ENCODE measurements around the gene SPP1.

The SPP1 gene

DNA sequence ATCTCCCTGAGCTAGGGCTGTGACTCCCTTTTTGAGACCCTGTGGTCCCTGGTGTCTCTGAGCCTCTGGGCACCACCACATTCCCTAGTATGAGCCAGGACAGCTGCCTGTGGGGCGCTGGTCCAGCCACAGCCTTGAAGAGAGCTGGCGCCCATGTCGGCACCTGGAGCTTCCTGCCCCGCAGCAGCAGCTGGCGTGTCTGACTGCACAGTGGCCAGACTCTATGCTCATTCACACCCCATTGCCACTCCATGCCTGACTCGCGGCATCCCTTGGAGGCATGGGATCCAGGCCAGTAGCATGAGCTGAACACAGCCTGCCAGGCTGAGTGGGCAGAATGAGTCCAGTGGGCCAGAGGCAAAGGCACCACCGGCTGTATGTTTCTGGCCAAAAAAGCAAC is 8.3 kb upstream of the SPP1 start:
- no peaks in the 10 kb centered on the region for H3K27me3 ChIP-seq (ENCODE audit: insufficient read depth, insufficient read length)
- H3K36me3 ChIP-seq (ENCODE audit: insufficient read depth, insufficient read length, low read length), result no peaks in the 10 kb centered on the region
- TF ChIP-seq SUZ12 (IDR thresholded peaks at IDR 0.05; ENCODE audit: extremely low read depth, insufficient read depth, insufficient read length) (no peak), YY1 (IDR thresholded peaks at IDR 0.05; ENCODE audit: insufficient read depth, insufficient read length) (no peak), ZNF274 (IDR thresholded peaks at IDR 0.05; ENCODE audit: low read depth, low read length) (no peak)
- no peak for DNase-seq (ENCODE audit: low read depth, low spot score)
- no peak overlapping the region for H3K9ac ChIP-seq (ENCODE audit: insufficient read length, low read depth)
- H3K4me3 ChIP-seq (ENCODE audit: insufficient read length, low read depth), result no peak overlapping the region
- peaks cover 21% of the 10 kb centered on the region; the same call in 1 of the 2 replicates for H3K9me3 ChIP-seq (ENCODE audit: insufficient read depth, low read length)
- H3K4me1 ChIP-seq (ENCODE audit: insufficient read depth, insufficient read length), result no peaks in the 10 kb centered on the region

DNA sequence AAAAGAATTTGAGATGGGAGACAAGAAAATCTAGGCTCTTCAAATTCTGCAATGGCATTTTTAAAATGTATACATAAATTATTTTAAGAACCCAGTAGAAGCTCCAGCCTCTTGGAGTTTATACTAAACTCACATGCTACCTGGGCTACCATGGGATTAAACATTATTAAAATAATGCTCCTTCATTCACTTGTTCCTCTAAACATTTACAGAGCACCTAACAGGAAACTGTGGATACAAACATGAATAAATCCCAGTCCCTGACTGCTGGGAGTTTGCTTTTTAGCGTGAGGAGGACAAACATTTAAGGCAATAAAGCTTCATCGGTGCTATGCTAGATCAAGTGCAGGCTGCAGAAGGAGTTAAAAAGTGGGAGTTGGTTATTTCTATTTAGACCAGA is 5.4 kb upstream of the SPP1 start:
- Histone ChIP-seq H3K4me1 (ENCODE audit: insufficient read depth, insufficient read length) (no peaks in the 10 kb centered on the region), H3K36me3 (ENCODE audit: insufficient read depth, insufficient read length, low read length) (no peaks in the 10 kb centered on the region), H3K9ac (ENCODE audit: insufficient read length, low read depth) (no peak overlapping the region), H3K27me3 (ENCODE audit: insufficient read depth, insufficient read length) (no peaks in the 10 kb centered on the region), H3K9me3 (ENCODE audit: insufficient read depth, low read length) (peaks cover 21% of the 10 kb centered on the region; the same call in 1 of the 2 replicates), H3K4me3 (ENCODE audit: insufficient read length, low read depth) (no peak overlapping the region)
- no peak for DNase-seq (ENCODE audit: low read depth, low spot score)
- TF ChIP-seq ZNF274 (IDR thresholded peaks at IDR 0.05; ENCODE audit: low read depth, low read length) (no peak), SUZ12 (IDR thresholded peaks at IDR 0.05; ENCODE audit: extremely low read depth, insufficient read depth, insufficient read length) (no peak), YY1 (IDR thresholded peaks at IDR 0.05; ENCODE audit: insufficient read depth, insufficient read length) (no peak)

DNA sequence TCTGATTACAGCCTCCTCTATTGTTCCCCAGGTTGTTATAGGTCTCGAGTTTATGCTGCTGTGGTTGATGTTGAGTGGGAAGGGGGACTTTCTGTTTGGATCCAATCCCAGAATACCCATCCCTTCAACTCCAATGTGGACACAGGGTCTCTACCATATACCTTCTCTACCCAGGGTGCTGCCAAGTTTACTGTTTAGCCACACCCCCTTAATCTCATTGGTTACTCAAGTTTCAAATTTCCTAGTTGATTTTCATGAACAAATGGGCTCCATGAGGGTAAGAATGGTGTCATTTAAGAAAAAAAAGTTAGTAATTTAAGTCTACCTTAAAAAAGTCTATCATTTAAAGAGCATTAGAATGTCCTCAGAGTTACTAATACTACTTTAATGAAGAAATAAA is 3.6 kb upstream of the SPP1 start:
- DNase-seq (ENCODE audit: low read depth, low spot score), result no peak
- peaks cover 4% of the 10 kb centered on the region for H3K36me3 ChIP-seq (ENCODE audit: insufficient read depth, insufficient read length, low read length)
- peaks cover 8% of the 10 kb centered on the region; the same call in 1 of the 2 replicates for H3K9me3 ChIP-seq (ENCODE audit: insufficient read depth, low read length)
- H3K27me3 ChIP-seq (ENCODE audit: insufficient read depth, insufficient read length), result no peaks in the 10 kb centered on the region
- no peaks in the 10 kb centered on the region for H3K4me1 ChIP-seq (ENCODE audit: insufficient read depth, insufficient read length)
- H3K4me3 ChIP-seq (ENCODE audit: insufficient read length, low read depth), result no peak overlapping the region
- TF ChIP-seq SUZ12 (IDR thresholded peaks at IDR 0.05; ENCODE audit: extremely low read depth, insufficient read depth, insufficient read length) (no peak), ZNF274 (IDR thresholded peaks at IDR 0.05; ENCODE audit: low read depth, low read length) (no peak), YY1 (IDR thresholded peaks at IDR 0.05; ENCODE audit: insufficient read depth, insufficient read length) (no peak)
- H3K9ac ChIP-seq (ENCODE audit: insufficient read length, low read depth), result no peak overlapping the region

DNA sequence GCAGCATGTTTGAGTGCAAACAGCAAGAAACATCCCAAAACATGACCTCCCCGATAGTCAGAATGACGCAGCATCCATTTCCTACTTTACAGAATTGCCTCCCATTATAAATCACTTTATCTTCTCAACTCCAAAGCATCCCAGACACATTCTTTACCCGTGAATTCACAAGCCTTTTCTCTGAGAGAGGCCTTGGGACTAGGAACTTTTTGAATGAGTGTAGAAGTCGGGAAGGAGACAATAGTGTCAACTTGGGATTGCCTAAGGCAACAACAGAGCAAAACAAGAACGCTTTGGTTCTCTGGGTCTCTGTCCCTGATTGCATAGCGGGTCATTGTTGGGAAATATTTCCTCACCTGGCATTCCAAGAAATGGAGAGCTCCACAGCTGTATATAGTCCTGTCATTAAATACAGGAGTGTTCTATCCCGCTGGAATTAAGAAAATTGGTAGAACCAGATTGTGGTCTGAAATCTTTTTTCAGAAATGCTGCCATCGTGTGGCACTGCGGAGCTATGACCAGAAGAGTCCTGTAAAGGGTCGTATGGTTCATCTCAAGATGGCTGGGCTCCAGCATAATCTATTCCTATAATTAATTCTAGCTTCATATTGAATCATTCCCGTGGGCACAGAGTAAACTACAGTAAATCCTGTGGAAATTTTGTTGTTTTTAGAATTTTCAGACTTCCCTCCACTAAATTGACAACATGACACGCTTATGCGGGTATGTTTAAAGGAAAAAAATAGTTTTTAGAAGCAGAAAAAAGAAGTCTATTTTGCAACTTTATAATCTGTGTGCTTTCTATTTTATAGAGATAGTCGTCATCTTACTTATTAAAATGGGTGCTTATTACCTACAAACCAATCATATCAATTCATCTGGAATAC is 2.0 kb upstream of the SPP1 start:
- Histone ChIP-seq H3K9ac (ENCODE audit: insufficient read length, low read depth) (no peak overlapping the region), H3K36me3 (ENCODE audit: insufficient read depth, insufficient read length, low read length) (peaks cover 13% of the 10 kb centered on the region), H3K27me3 (ENCODE audit: insufficient read depth, insufficient read length) (no peaks in the 10 kb centered on the region), H3K4me1 (ENCODE audit: insufficient read depth, insufficient read length) (no peaks in the 10 kb centered on the region), H3K9me3 (ENCODE audit: insufficient read depth, low read length) (no peaks in the 10 kb centered on the region), H3K4me3 (ENCODE audit: insufficient read length, low read depth) (no peak overlapping the region)
- DNase-seq (ENCODE audit: low read depth, low spot score), result peak; percentile 65
- no peak for TF ChIP-seq ZNF274 (IDR thresholded peaks at IDR 0.05; ENCODE audit: low read depth, low read length)
- no peak for TF ChIP-seq SUZ12 (IDR thresholded peaks at IDR 0.05; ENCODE audit: extremely low read depth, insufficient read depth, insufficient read length)
- no peak for TF ChIP-seq YY1 (IDR thresholded peaks at IDR 0.05; ENCODE audit: insufficient read depth, insufficient read length)

DNA sequence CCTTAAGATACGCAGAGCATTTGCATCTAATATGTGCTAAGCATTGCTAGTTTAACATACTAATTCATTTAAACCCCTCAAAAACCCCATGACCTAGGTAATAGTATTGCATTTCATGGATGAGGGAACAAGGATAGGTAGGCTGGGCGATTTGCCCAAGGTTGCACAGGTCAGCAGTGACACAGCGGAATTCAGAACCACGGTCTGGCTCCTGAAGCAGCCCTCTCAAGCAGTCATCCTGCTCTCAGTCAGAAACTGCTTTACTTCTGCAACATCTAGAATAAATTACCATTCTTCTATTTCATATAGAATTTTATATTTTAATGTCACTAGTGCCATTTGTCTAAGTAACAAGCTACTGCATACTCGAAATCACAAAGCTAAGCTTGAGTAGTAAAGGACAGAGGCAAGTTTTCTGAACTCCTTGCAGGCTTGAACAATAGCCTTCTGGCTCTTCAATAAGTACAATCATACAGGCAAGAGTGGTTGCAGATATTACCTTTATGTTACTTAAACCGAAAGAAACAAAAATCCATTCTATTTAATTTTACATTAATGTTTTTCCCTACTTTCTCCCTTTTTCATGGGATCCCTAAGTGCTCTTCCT is 555 bp upstream of the SPP1 start:
- H3K9me3 ChIP-seq (ENCODE audit: insufficient read depth, low read length), result no peaks in the 10 kb centered on the region
- H3K4me3 ChIP-seq (ENCODE audit: insufficient read length, low read depth), result peak overlapping the region; percentile 57
- H3K4me1 ChIP-seq (ENCODE audit: insufficient read depth, insufficient read length), result no peaks in the 10 kb centered on the region
- H3K9ac ChIP-seq (ENCODE audit: insufficient read length, low read depth), result no peak overlapping the region
- TF ChIP-seq SUZ12 (IDR thresholded peaks at IDR 0.05; ENCODE audit: extremely low read depth, insufficient read depth, insufficient read length) (no peak), ZNF274 (IDR thresholded peaks at IDR 0.05; ENCODE audit: low read depth, low read length) (no peak), YY1 (IDR thresholded peaks at IDR 0.05; ENCODE audit: insufficient read depth, insufficient read length) (no peak)
- no peaks in the 10 kb centered on the region for H3K27me3 ChIP-seq (ENCODE audit: insufficient read depth, insufficient read length)
- H3K36me3 ChIP-seq (ENCODE audit: insufficient read depth, insufficient read length, low read length), result peaks cover 25% of the 10 kb centered on the region
- no peak for DNase-seq (ENCODE audit: low read depth, low spot score)

DNA sequence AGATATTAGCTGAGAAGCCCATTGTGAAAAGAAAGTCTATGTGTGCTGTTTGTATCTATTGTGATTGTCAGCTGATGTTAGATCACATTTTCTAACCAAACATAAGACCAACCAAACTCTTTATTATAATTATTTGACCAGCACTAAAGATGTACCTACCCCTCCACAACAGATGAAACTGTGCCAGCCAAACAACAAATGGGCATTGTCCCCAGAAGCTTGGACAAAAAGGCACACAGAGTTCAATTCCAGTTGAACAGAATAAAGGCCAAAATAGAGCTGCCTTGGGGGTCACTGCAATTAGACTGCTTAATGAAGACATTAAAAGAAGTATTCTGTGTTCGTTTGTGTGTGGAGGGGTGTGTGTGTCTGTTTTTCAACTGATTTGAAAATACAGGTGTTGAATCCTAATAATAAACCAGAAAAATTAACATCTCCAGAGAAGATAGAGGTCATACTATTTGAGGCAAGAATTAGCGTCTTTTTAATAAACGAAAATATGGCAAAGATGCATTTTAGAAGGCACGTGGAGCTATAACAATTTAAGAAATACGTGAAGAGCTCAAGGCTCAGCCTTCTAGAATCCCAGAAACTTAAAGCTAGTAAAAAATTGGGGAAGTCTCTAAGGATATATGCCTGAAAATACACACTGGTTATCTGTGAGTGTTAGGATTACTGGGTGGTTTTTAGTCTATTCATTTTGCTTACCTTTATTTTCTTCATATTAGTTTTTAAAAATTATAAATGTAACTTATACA is 2.2 kb downstream of the SPP1 start:
- Histone ChIP-seq H3K4me1 (ENCODE audit: insufficient read depth, insufficient read length) (no peaks in the 10 kb centered on the region), H3K4me3 (ENCODE audit: insufficient read length, low read depth) (peak overlapping the region; percentile 57), H3K9me3 (ENCODE audit: insufficient read depth, low read length) (no peaks in the 10 kb centered on the region), H3K27me3 (ENCODE audit: insufficient read depth, insufficient read length) (no peaks in the 10 kb centered on the region), H3K9ac (ENCODE audit: insufficient read length, low read depth) (peak overlapping the region; percentile 50), H3K36me3 (ENCODE audit: insufficient read depth, insufficient read length, low read length) (peaks cover 51% of the 10 kb centered on the region)
- TF ChIP-seq ZNF274 (IDR thresholded peaks at IDR 0.05; ENCODE audit: low read depth, low read length), result no peak
- TF ChIP-seq SUZ12 (IDR thresholded peaks at IDR 0.05; ENCODE audit: extremely low read depth, insufficient read depth, insufficient read length), result no peak
- no peak for DNase-seq (ENCODE audit: low read depth, low spot score)

DNA sequence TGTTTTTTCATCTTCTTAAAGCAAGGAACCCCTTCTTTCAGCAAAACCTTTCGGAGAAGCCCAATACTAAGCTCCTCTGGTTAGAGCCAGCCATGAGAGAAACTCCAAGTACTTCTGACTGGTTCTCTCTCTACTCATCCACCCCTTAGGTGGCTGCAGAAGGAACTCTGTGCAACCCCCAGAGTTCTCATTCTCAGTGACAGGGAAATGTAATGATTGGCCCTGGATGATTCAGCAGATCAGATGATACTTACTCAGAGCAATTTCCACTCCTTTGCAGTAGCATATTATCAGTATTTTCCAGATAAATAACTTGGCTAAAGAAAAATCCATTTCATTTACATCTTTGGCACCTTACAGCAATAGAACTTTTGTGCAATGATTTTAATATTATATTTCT is 3.2 kb downstream of the SPP1 start:
- Histone ChIP-seq H3K4me1 (ENCODE audit: insufficient read depth, insufficient read length) (no peaks in the 10 kb centered on the region), H3K27me3 (ENCODE audit: insufficient read depth, insufficient read length) (no peaks in the 10 kb centered on the region), H3K4me3 (ENCODE audit: insufficient read length, low read depth) (no peak overlapping the region), H3K9ac (ENCODE audit: insufficient read length, low read depth) (no peak overlapping the region), H3K9me3 (ENCODE audit: insufficient read depth, low read length) (no peaks in the 10 kb centered on the region), H3K36me3 (ENCODE audit: insufficient read depth, insufficient read length, low read length) (peaks cover 55% of the 10 kb centered on the region)
- TF ChIP-seq SUZ12 (IDR thresholded peaks at IDR 0.05; ENCODE audit: extremely low read depth, insufficient read depth, insufficient read length), result no peak
- no peak for TF ChIP-seq ZNF274 (IDR thresholded peaks at IDR 0.05; ENCODE audit: low read depth, low read length)
- no peak for TF ChIP-seq YY1 (IDR thresholded peaks at IDR 0.05; ENCODE audit: insufficient read depth, insufficient read length)
- DNase-seq (ENCODE audit: low read depth, low spot score), result no peak
